Measurements from ENCODE around the gene TMEM9B.

Gene TMEM9B

GRCh38 chr11:8971924-8972316 lies 7.7 kb upstream of the TMEM9B start:
- Histone ChIP-seq H3K27ac (ENCODE audit: low read depth, low read length) (no peak overlapping the region), H3K9ac (ENCODE audit: low read length) (no peak overlapping the region), H3K9me3 (ENCODE audit: control insufficient read depth, insufficient read depth, low read depth, low read length) (peaks cover under 1% of the 10 kb centered on the region; the same call in 1 of the 2 replicates), H3K4me1 (ENCODE audit: control insufficient read depth, insufficient read depth, low read length) (no peaks in the 10 kb centered on the region), H3K36me3 (ENCODE audit: control insufficient read depth, insufficient read depth, low read length) (no peaks in the 10 kb centered on the region; the same call in 1 of the 2 replicates), H3K4me3 (ENCODE audit: low read depth, low read length) (no peak overlapping the region), H3K27me3 (ENCODE audit: control insufficient read depth, insufficient read depth, low read length) (no peaks in the 10 kb centered on the region)

GRCh38 chr11:8971196-8971923 lies 7.1 kb upstream of the TMEM9B start:
- Histone ChIP-seq H3K36me3 (ENCODE audit: control insufficient read depth, insufficient read depth, low read length) (no peaks in the 10 kb centered on the region; the same call in 1 of the 2 replicates), H3K4me3 (ENCODE audit: low read depth, low read length) (no peak overlapping the region), H3K4me1 (ENCODE audit: control insufficient read depth, insufficient read depth, low read length) (no peaks in the 10 kb centered on the region), H3K27ac (ENCODE audit: low read depth, low read length) (no peak overlapping the region), H3K27me3 (ENCODE audit: control insufficient read depth, insufficient read depth, low read length) (no peaks in the 10 kb centered on the region), H3K9ac (ENCODE audit: low read length) (no peak overlapping the region), H3K9me3 (ENCODE audit: control insufficient read depth, insufficient read depth, low read depth, low read length) (no peaks in the 10 kb centered on the region)

DNA sequence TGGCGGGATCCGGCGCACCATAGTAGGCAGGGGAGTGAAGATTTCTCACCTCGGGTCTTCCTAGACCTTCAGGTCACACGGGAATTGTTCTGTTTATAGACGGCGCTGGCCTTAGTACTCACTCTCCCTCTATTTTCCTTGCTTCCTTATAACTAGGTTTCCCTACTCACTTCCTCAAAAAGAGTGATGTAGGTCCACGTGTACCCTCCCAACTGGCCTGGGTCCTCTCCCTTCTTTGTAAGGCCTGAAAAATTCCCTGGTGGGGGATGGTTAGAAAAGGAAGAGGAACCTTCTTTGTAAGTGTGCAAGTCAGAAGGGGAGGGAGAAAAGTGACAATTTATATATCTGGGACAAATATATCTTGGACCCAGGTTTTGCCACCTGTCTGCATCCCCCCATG lies 2.9 kb upstream of the TMEM9B start:
- H3K27me3 ChIP-seq (ENCODE audit: control insufficient read depth, insufficient read depth, low read length) = no peaks in the 10 kb centered on the region
- H3K9ac ChIP-seq (ENCODE audit: low read length) = no peak overlapping the region
- H3K36me3 ChIP-seq (ENCODE audit: control insufficient read depth, insufficient read depth, low read length) = no peaks in the 10 kb centered on the region; the same call in 1 of the 2 replicates
- no peaks in the 10 kb centered on the region for H3K9me3 ChIP-seq (ENCODE audit: control insufficient read depth, insufficient read depth, low read depth, low read length)
- H3K4me3 ChIP-seq (ENCODE audit: low read depth, low read length) = no peak overlapping the region
- no peak overlapping the region for H3K27ac ChIP-seq (ENCODE audit: low read depth, low read length)
- 0 out of 2 replicates have a peak, but pooled peaks cover 3% of the 10 kb centered on the region for H3K4me1 ChIP-seq (ENCODE audit: control insufficient read depth, insufficient read depth, low read length)

- Histone ChIP-seq H3K27me3 (ENCODE audit: control insufficient read depth, insufficient read depth, low read length) (no peaks in the 10 kb centered on the region), H3K36me3 (ENCODE audit: control insufficient read depth, insufficient read depth, low read length) (no peaks in the 10 kb centered on the region; the same call in 1 of the 2 replicates), H3K4me1 (ENCODE audit: control insufficient read depth, insufficient read depth, low read length) (peaks cover 13% of the 10 kb centered on the region; the same call in 1 of the 2 replicates), H3K9ac (ENCODE audit: low read length) (peak overlapping the region; percentile 84), H3K27ac (ENCODE audit: low read depth, low read length) (peak overlapping the region; percentile 76; the same call in 1 of the 2 replicates), H3K4me3 (ENCODE audit: low read depth, low read length) (peak overlapping the region; percentile 89), H3K9me3 (ENCODE audit: control insufficient read depth, insufficient read depth, low read depth, low read length) (no peaks in the 10 kb centered on the region)
These were observed 496 bp downstream of the TMEM9B start for GRCh38 chr11:8963569-8964323.

- Histone ChIP-seq H3K9ac (ENCODE audit: low read length) (no peak overlapping the region), H3K4me1 (ENCODE audit: control insufficient read depth, insufficient read depth, low read length) (peaks cover 13% of the 10 kb centered on the region; the same call in 1 of the 2 replicates), H3K27ac (ENCODE audit: low read depth, low read length) (no peak overlapping the region), H3K27me3 (ENCODE audit: control insufficient read depth, insufficient read depth, low read length) (no peaks in the 10 kb centered on the region), H3K9me3 (ENCODE audit: control insufficient read depth, insufficient read depth, low read depth, low read length) (no peaks in the 10 kb centered on the region), H3K36me3 (ENCODE audit: control insufficient read depth, insufficient read depth, low read length) (no peaks in the 10 kb centered on the region; the same call in 1 of the 2 replicates), H3K4me3 (ENCODE audit: low read depth, low read length) (peak overlapping the region; percentile 89; the same call in 1 of the 2 replicates)
These were observed 1.4 kb downstream of the TMEM9B start for GRCh38 chr11:8962841-8963240.

DNA sequence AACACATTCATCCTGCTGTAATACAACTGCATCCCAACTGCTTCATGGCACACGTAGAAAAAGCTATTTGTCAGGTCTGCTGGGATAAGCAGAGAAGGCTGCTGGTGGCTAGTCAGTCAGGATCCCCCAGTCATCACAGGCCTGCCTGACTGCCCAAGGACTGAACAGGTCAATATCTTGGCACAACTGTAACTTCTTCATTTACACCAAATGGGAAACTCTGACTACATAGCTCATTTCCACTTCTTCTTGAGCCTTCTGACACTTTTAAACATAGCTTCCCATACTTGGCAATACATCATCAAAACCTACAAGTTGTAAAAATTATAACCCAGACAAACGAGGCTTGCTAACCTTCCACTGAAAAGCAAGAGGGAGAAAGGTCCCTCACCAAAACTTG lies 2.8 kb downstream of the TMEM9B start:
- Histone ChIP-seq H3K36me3 (ENCODE audit: control insufficient read depth, insufficient read depth, low read length) (no peaks in the 10 kb centered on the region), H3K9ac (ENCODE audit: low read length) (no peak overlapping the region), H3K4me1 (ENCODE audit: control insufficient read depth, insufficient read depth, low read length) (peaks cover 13% of the 10 kb centered on the region; the same call in 1 of the 2 replicates), H3K27ac (ENCODE audit: low read depth, low read length) (no peak overlapping the region), H3K4me3 (ENCODE audit: low read depth, low read length) (no peak overlapping the region), H3K9me3 (ENCODE audit: control insufficient read depth, insufficient read depth, low read depth, low read length) (no peaks in the 10 kb centered on the region), H3K27me3 (ENCODE audit: control insufficient read depth, insufficient read depth, low read length) (no peaks in the 10 kb centered on the region)

GRCh38 chr11:8959546-8960166 lies 4.6 kb downstream of the TMEM9B start:
- H3K4me3 ChIP-seq (ENCODE audit: low read depth, low read length) = no peak overlapping the region
- H3K27me3 ChIP-seq (ENCODE audit: control insufficient read depth, insufficient read depth, low read length) = no peaks in the 10 kb centered on the region
- H3K27ac ChIP-seq (ENCODE audit: low read depth, low read length) = no peak overlapping the region
- no peak overlapping the region for H3K9ac ChIP-seq (ENCODE audit: low read length)
- H3K9me3 ChIP-seq (ENCODE audit: control insufficient read depth, insufficient read depth, low read depth, low read length) = peaks cover 2% of the 10 kb centered on the region
- peaks cover 8% of the 10 kb centered on the region for H3K36me3 ChIP-seq (ENCODE audit: control insufficient read depth, insufficient read depth, low read length)
- H3K4me1 ChIP-seq (ENCODE audit: control insufficient read depth, insufficient read depth, low read length) = peaks cover 13% of the 10 kb centered on the region; the same call in 1 of the 2 replicates

DNA sequence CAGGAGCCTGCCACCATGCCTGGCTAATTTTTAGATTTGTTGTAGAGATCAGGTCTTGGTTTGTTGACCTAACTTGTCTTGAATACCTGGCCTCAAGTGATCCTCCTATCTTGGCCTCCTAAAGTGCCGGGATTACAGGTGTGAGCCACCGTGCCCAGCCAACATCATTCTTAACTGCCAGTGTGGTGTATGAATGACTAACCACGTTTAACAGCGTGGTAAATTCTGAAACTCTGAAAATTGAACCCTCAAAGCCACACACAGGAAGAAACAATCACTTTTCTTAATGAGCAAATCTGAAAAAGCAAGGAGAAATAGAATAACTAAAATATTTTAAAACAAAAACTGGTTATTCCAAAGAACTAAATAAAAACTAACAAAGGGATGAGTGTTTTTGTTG lies 7.4 kb downstream of the TMEM9B start:
- no peaks in the 10 kb centered on the region for H3K27me3 ChIP-seq (ENCODE audit: control insufficient read depth, insufficient read depth, low read length)
- no peak overlapping the region for H3K27ac ChIP-seq (ENCODE audit: low read depth, low read length)
- peaks cover 10% of the 10 kb centered on the region; the same call in 1 of the 2 replicates for H3K4me1 ChIP-seq (ENCODE audit: control insufficient read depth, insufficient read depth, low read length)
- no peak overlapping the region for H3K4me3 ChIP-seq (ENCODE audit: low read depth, low read length)
- H3K36me3 ChIP-seq (ENCODE audit: control insufficient read depth, insufficient read depth, low read length) = peaks cover 20% of the 10 kb centered on the region
- H3K9ac ChIP-seq (ENCODE audit: low read length) = no peak overlapping the region
- peaks cover 2% of the 10 kb centered on the region for H3K9me3 ChIP-seq (ENCODE audit: control insufficient read depth, insufficient read depth, low read depth, low read length)

GRCh38 chr11:8948886-8949285 lies 15.4 kb downstream of the TMEM9B start:
- H3K9ac ChIP-seq (ENCODE audit: low read length) = no peak overlapping the region
- no peaks in the 10 kb centered on the region for H3K27me3 ChIP-seq (ENCODE audit: control insufficient read depth, insufficient read depth, low read length)
- no peak overlapping the region for H3K4me3 ChIP-seq (ENCODE audit: low read depth, low read length)
- no peaks in the 10 kb centered on the region for H3K9me3 ChIP-seq (ENCODE audit: control insufficient read depth, insufficient read depth, low read depth, low read length)
- no peaks in the 10 kb centered on the region for H3K4me1 ChIP-seq (ENCODE audit: control insufficient read depth, insufficient read depth, low read length)
- no peak overlapping the region for H3K27ac ChIP-seq (ENCODE audit: low read depth, low read length)
- H3K36me3 ChIP-seq (ENCODE audit: control insufficient read depth, insufficient read depth, low read length) = peaks cover 11% of the 10 kb centered on the region

- Histone ChIP-seq H3K9ac (ENCODE audit: low read length) (no peak overlapping the region), H3K27ac (ENCODE audit: low read depth, low read length) (no peak overlapping the region), H3K27me3 (ENCODE audit: control insufficient read depth, insufficient read depth, low read length) (no peaks in the 10 kb centered on the region), H3K36me3 (ENCODE audit: control insufficient read depth, insufficient read depth, low read length) (peaks cover 4% of the 10 kb centered on the region; the same call in 1 of the 2 replicates), H3K4me1 (ENCODE audit: control insufficient read depth, insufficient read depth, low read length) (no peaks in the 10 kb centered on the region), H3K9me3 (ENCODE audit: control insufficient read depth, insufficient read depth, low read depth, low read length) (no peaks in the 10 kb centered on the region), H3K4me3 (ENCODE audit: low read depth, low read length) (no peak overlapping the region)
These were observed 16.9 kb downstream of the TMEM9B start for GRCh38 chr11:8947230-8947943.

All from HUES6 (cell line).